ENCODE measurements around the gene LTBP4.

- TF ChIP-seq, protein P1, sequence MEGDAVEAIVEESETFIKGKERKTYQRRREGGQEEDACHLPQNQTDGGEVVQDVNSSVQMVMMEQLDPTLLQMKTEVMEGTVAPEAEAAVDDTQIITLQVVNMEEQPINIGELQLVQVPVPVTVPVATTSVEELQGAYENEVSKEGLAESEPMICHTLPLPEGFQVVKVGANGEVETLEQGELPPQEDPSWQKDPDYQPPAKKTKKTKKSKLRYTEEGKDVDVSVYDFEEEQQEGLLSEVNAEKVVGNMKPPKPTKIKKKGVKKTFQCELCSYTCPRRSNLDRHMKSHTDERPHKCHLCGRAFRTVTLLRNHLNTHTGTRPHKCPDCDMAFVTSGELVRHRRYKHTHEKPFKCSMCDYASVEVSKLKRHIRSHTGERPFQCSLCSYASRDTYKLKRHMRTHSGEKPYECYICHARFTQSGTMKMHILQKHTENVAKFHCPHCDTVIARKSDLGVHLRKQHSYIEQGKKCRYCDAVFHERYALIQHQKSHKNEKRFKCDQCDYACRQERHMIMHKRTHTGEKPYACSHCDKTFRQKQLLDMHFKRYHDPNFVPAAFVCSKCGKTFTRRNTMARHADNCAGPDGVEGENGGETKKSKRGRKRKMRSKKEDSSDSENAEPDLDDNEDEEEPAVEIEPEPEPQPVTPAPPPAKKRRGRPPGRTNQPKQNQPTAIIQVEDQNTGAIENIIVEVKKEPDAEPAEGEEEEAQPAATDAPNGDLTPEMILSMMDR (optimal IDR thresholded peaks at IDR 0.05 in 1 of 3, IDR thresholded peaks at IDR 0.05 in 1 of 3, conservative IDR thresholded peaks at IDR 0.05 in 1 of 3; ENCODE audit: extremely low read depth in 1 of 3, insufficient read depth in 2 of 3, low read length in 3 of 3): no peak
- TF ChIP-seq EZH2 (IDR thresholded peaks at IDR 0.05; ENCODE audit: low read length): no peak
These were observed 18.4 kb downstream of the LTBP4 start for GRCh38 chr19:40619333-40620160.
